ENCODE data around the gene SYVN1.

The SYVN1 gene

DNA sequence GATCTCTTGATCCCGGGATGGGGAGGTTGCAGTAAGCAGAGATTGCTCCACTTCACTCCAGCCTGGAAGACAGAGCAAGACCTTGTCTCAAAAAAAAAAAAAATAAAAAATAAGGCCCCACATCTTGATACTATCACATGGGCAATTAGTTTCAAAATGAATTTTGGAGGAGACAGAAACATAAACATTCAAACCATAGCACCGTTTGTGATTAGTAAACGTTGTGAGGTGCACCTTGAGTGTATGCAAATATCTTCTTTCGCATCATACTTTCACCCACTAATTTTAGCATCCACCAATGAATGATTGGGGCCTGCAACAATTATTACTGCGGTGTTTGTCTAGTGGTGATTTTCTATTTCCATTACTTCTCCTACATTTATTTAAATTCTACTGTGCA lies 24.7 kb upstream of the SYVN1 start:
- TF ChIP-seq, protein P1, sequence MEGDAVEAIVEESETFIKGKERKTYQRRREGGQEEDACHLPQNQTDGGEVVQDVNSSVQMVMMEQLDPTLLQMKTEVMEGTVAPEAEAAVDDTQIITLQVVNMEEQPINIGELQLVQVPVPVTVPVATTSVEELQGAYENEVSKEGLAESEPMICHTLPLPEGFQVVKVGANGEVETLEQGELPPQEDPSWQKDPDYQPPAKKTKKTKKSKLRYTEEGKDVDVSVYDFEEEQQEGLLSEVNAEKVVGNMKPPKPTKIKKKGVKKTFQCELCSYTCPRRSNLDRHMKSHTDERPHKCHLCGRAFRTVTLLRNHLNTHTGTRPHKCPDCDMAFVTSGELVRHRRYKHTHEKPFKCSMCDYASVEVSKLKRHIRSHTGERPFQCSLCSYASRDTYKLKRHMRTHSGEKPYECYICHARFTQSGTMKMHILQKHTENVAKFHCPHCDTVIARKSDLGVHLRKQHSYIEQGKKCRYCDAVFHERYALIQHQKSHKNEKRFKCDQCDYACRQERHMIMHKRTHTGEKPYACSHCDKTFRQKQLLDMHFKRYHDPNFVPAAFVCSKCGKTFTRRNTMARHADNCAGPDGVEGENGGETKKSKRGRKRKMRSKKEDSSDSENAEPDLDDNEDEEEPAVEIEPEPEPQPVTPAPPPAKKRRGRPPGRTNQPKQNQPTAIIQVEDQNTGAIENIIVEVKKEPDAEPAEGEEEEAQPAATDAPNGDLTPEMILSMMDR (IDR thresholded peaks at IDR 0.05), result no peak

- TF ChIP-seq, protein P1 (IDR thresholded peaks at IDR 0.05), result no peak
These were observed 23.0 kb upstream of the SYVN1 start for GRCh38 chr11:65157336-65157735.

- TF ChIP-seq, protein P1 (IDR thresholded peaks at IDR 0.05), result no peak
These were observed 22.6 kb upstream of the SYVN1 start for GRCh38 chr11:65156926-65157325.

DNA sequence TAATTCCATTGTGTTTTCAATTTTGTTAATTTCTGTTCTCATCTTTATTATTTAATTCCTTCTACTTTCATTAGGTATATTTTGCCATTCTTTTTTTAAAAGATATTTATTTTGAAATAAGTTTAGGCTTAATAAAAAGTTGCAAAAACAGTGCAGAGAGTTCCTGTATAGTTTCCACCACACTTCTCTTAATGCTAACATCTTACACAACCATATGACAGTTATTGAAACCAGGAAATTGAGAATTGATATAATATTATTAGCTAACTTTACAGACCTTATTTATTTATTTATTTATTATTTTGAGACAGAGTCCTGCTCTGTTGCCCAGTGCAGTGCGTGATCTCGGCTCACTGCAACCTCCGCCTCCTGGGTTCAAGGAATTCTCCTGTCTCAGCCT lies 21.9 kb upstream of the SYVN1 start:
- TF ChIP-seq, protein P1 (IDR thresholded peaks at IDR 0.05), result no peak

DNA sequence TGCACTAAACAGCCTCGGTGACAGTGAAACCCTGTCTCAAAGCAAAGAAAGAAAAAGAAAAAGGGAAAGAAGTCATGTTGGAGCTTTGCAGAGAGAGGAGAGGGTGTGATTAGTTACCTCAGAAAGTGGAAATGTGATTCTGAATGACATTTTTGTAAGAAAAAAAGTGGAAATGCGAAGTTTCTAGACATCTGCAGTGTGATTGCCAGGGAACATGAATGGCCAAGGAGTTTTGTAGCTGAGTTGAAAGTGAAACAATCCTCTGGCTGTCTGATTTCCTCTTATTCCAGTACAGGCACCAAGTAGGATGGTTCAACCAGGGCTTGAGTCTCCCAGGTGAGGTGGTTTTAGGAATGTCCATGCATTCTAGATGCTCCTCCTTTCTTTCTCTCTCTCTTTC lies 17.8 kb upstream of the SYVN1 start:
- TF ChIP-seq, protein P1 (IDR thresholded peaks at IDR 0.05), result no peak

GRCh38 chr11:65151331-65151899 lies 17.1 kb upstream of the SYVN1 start:
- TF ChIP-seq, protein P1 (IDR thresholded peaks at IDR 0.05), result no peak

DNA sequence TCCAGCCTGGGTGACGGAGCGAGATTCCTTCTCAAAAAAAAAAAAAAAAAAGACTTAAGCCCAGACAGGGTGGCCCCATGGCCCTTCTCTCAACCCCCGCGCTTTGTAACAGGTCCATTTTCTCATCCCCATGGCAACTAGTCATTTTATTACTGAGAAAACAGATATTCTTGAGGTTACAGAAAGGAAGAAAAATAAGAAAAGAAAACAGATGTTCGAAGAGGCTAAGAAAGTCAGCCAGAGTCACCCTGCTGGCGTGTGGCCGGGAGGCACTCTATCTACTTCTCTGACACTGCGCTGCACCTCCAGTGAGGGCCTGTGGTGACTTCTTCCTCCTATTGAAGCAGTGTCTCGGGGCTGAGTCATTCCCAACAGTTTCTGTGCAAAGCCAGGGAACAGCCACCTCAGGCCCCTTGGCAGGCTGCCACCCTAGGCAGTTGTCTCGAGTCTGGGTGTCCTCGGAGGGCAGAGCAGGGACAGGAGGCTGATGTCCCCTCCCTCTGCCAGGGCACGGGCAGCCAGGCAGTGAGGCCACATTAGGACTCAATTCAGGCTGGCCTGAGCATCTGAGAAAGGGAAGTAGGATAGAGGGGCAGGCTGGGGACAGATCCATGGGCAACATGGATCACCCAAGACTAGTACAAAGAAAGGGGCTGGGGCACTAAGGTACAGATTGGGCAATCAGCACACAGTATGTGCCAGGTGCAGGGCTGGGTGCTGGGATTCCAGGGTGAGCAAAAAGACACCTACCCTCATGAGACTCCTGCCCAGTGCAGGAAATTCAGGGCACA lies 16.4 kb upstream of the SYVN1 start:
- TF ChIP-seq, protein P1 (IDR thresholded peaks at IDR 0.05), result no peak
